Spleen (tissue), 11 donors: ENCODE measurements around the gene PIGO. TPM values are rescaled to one million over a fixed set of nuclear protein-coding genes. Genes with fewer than 3 reads are reported as not detected.

Experiments
- DNase-seq: peaks from one replicate; pipeline ENCODE4 v3.0.0-alpha.2; 2020
- H3K27ac ChIP-seq, 8 donors: fragments of 200-600 bp; sonication (generic) in 7 of 8; 1 replicate in 4 of 8; 2 replicates in 4 of 8; pipeline versions ENCODE4 v1.5.0 to v1.8.0; 2016 to 2021; ENCODE audit warnings: inconsistent platforms in 4 of 8, mild to moderate bottlenecking in 4 of 8, moderate library complexity in 1 of 8
- H3K27me3 ChIP-seq, 7 donors: fragments of 200-600 bp; sonication (generic) in 6 of 7; replicated peaks in 1 of 7; 1 replicate in 4 of 7; 2 replicates in 3 of 7; pipeline versions ENCODE4 v1.5.0 to v1.8.0; 2016 to 2021; ENCODE audit warnings: inconsistent platforms in 3 of 7, mild to moderate bottlenecking in 1 of 7
- H3K36me3 ChIP-seq, 6 donors: fragments of 200-600 bp; sonication (generic) in 5 of 6; 1 replicate in 4 of 6; 2 replicates in 2 of 6; pipeline versions ENCODE4 v1.5.0 to v1.8.0; 2016 to 2021; ENCODE audit warnings: inconsistent platforms in 2 of 6
- H3K4me1 ChIP-seq, 6 donors: fragments of 200-600 bp; sonication (generic) in 5 of 6; 1 replicate in 3 of 6; 2 replicates in 3 of 6; pipeline versions ENCODE4 v1.5.0 to v1.8.0; 2016 to 2021; ENCODE audit warnings: inconsistent platforms in 3 of 6
- H3K4me3 ChIP-seq, 8 donors: fragments of 200-600 bp; sonication (generic) in 7 of 8; 1 replicate in 4 of 8; 2 replicates in 4 of 8; pipeline versions ENCODE4 v1.5.0 to v1.8.0; 2016 to 2021; ENCODE audit warnings: inconsistent platforms in 4 of 8, mild to moderate bottlenecking in 4 of 8, moderate library complexity in 2 of 8
- H3K9me3 ChIP-seq, 8 donors: fragments of 200-600 bp; sonication (generic) in 7 of 8; 1 replicate in 4 of 8; 2 replicates in 4 of 8; pipeline versions ENCODE4 v1.5.0 to v1.8.0; 2016 to 2021; ENCODE audit warnings: inconsistent platforms in 4 of 8
- CTCF ChIP-seq, 11 experiments: fragments of 200-600 bp in 7 of 11; fragments of 450-650 bp in 4 of 11; sonication (generic) in 4 of 11; IDR thresholded peaks in 8 of 11; conservative IDR thresholded peaks in 3 of 11; 1 replicate in 7 of 11; 2 replicates in 4 of 11; pipeline versions ENCODE4 v1.4.0 to v1.8.0; 2016 to 2021; ENCODE audit warnings: antibody characterized with exemption in 11 of 11, inconsistent platforms in 4 of 11, mild to moderate bottlenecking in 1 of 11
- POLR2A ChIP-seq, 3 donors: fragments of 450-650 bp; IDR thresholded peaks; one replicate each; pipeline ENCODE4 v1.5.1; 2017; ENCODE audit warnings: antibody characterized with exemption in 3 of 3, mild to moderate bottlenecking in 1 of 3
- POLR2AphosphoS5 ChIP-seq, 3 donors: sonication (generic); formaldehyde crosslinking; IDR thresholded peaks; one replicate each; pipeline ENCODE4 v1.5.1; 2017; ENCODE audit warnings: antibody characterized with exemption in 3 of 3
- WGBS, 5 donors: extraction: QIAGEN DNeasy Blood & Tissue Kit in 3 of 5; methylation state at CpG; one replicate each; pipeline versions ENCODE4 v1.1.5 to v1.1.7; 2013 to 2018; 5-methylcytosine and 5-hydroxymethylcytosine counted together
- intact Hi-C: fragments of 100-400 bp; cut with DNase I; formaldehyde crosslinking; loops from one replicate; pipeline ENCODE4 v1.15.0; 2023; ENCODE audit warnings: low total_unique reads
- polyA plus RNA-seq, 3 donors: library from polyadenylated mRNA; stranded (reverse); fragments of 200-250 nt; gene quantifications; one replicate each; pipeline ENCODE4 v1.2.1, GENCODE V29; 2013
- total RNA-seq, 7 donors: library from RNA; depleted of rRNA in 3 of 7; stranded (reverse); fragments of >200 nt in 3 of 7; fragmentation: NEBNext Ultra II Directional in 4 of 7; extraction: Animal tissue kit (Norgen Biotek cat#: 25700) in 4 of 7; gene quantifications; one replicate each; pipeline versions ENCODE4 v1.1.0 to v1.2.1, GENCODE V29; 2016 to 2021
- donor health status: healthy with polysubstance abuse.
- donor health status: DM: no; HTN: no; CAD: no; lungs with moderate emphysema.
- donor health status: DM: no; HTN: no; CAD: no.
- donor health status: Bipolar disorder and iron deficiency.
- donor health status: healthy.
- donor health status: DM: no; HTN: no; CAD: no.
- donor health status: DM: yes; HTN: yes; CAD: no.

PIGO gene
- total and polyA plus RNA-seq, 10 donors, result 10.4 to 25.0 (median 19.8) TPM

- intact Hi-C loops, result no loop called here
- H3K27ac ChIP-seq, result no peak overlapping the region
- 79 to 92% (median 90%) methylated on average over 7 of the region's 7 CpGs for WGBS, 5 donors
Measured at GRCh38 chr9:35135988-35136387, 39.6 kb upstream of the PIGO start.

GRCh38 chr9:35134920-35135319, 38.5 kb upstream of the PIGO start:
- TF ChIP-seq CTCF (IDR thresholded peaks at IDR 0.05 in 8 of 11, conservative IDR thresholded peaks at IDR 0.05 in 3 of 11) (no peak), POLR2AphosphoS5 (IDR thresholded peaks at IDR 0.05) (no peak), POLR2A (IDR thresholded peaks at IDR 0.05) (no peak)

More at GRCh38 chr9:35135988-35136387, 39.6 kb upstream of the PIGO start:
- no peak for TF ChIP-seq CTCF (IDR thresholded peaks at IDR 0.05 in 8 of 11, conservative IDR thresholded peaks at IDR 0.05 in 3 of 11)
- TF ChIP-seq POLR2A (IDR thresholded peaks at IDR 0.05), result no peak
- TF ChIP-seq POLR2AphosphoS5 (IDR thresholded peaks at IDR 0.05), result no peak
- H3K36me3 ChIP-seq, result no peaks in the 10 kb centered on the region
- H3K4me1 ChIP-seq, result no peaks in the 10 kb centered on the region
- peaks cover 0 to 27% (median 18%) of the 10 kb centered on the region in 8 donors for H3K9me3 ChIP-seq
- DNase-seq, result no peak
- peaks cover 0 to 6% (median 0%) of the 10 kb centered on the region in 7 donors for H3K27me3 ChIP-seq
- no peak overlapping the region for H3K4me3 ChIP-seq

GRCh38 chr9:35116898-35117551, 20.6 kb upstream of the PIGO start:
- WGBS, 5 donors, result 21 to 34% (median 29%) methylated on average over 30 of the region's 30 CpGs
- H3K9me3 ChIP-seq, result no peaks in the 10 kb centered on the region
- H3K4me3 ChIP-seq, result peak overlapping the region; percentile 56 to 88 (median 65)
- peak overlapping the region; percentile 49 to 96 (median 88) for H3K27ac ChIP-seq
- no peak for TF ChIP-seq POLR2A (IDR thresholded peaks at IDR 0.05)
- peak; percentile 84 to 97 (median 93) for TF ChIP-seq CTCF (IDR thresholded peaks at IDR 0.05 in 8 of 11, conservative IDR thresholded peaks at IDR 0.05 in 3 of 11)
- TF ChIP-seq POLR2AphosphoS5 (IDR thresholded peaks at IDR 0.05), result peak in 2 of 3 donors; percentile 33 to 39
- peaks cover 28 to 53% (median 45%) of the 10 kb centered on the region in 6 donors for H3K4me1 ChIP-seq
- intact Hi-C loops, result loop anchor here (5.0 kb wide), 2 partner anchors 140 to 360 kb away; no protein-coding TSS in a partner anchor
- DNase-seq, result peak; percentile 96
- H3K27me3 ChIP-seq, result no peaks in the 10 kb centered on the region
- no peaks in the 10 kb centered on the region for H3K36me3 ChIP-seq

More at GRCh38 chr9:35134920-35135319, 38.5 kb upstream of the PIGO start:
- intact Hi-C loops, result no loop called here
- 79 to 92% (median 86%) methylated on average over 6 of the region's 6 CpGs for WGBS, 5 donors
- peaks cover 0 to 6% (median 0%) of the 10 kb centered on the region in 7 donors for H3K27me3 ChIP-seq
- H3K27ac ChIP-seq, result no peak overlapping the region
- H3K9me3 ChIP-seq, result peaks cover 0 to 19% (median 15%) of the 10 kb centered on the region in 8 donors
- no peaks in the 10 kb centered on the region for H3K36me3 ChIP-seq
- no peaks in the 10 kb centered on the region for H3K4me1 ChIP-seq
- DNase-seq, result no peak
- no peak overlapping the region for H3K4me3 ChIP-seq

DNA sequence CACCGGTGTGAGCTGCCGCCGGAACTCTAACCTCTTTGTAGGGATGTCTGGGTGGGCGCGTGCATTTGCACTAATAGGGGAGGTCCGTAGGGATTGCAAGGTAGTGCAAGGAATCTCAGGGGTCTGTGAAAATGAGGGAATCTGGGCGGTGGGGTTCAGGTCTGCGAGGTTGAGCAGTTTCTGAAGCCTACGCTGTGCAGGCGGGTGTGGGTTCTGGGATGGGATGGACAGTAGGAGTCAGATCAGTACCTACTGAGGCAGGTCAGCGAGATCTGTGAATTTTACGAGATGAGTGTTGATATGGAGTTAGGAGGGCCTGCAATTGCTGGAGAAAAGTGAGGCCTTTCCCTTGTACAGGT, 20.1 kb upstream of the PIGO start:
- Histone ChIP-seq H3K9me3 (no peaks in the 10 kb centered on the region), H3K27me3 (no peaks in the 10 kb centered on the region), H3K36me3 (no peaks in the 10 kb centered on the region), H3K4me3 (peak overlapping the region; percentile 56 to 88 (median 65)), H3K27ac (peak overlapping the region; percentile 49 to 96 (median 88)), H3K4me1 (peaks cover 32 to 58% (median 49%) of the 10 kb centered on the region in 6 donors)
- no peak for DNase-seq
- intact Hi-C loops, result loop anchor here (5.0 kb wide), 2 partner anchors 141 to 361 kb away; no protein-coding TSS in a partner anchor
- TF ChIP-seq CTCF (IDR thresholded peaks at IDR 0.05 in 8 of 11, conservative IDR thresholded peaks at IDR 0.05 in 3 of 11), result no peak
- no peak for TF ChIP-seq POLR2AphosphoS5 (IDR thresholded peaks at IDR 0.05)
- TF ChIP-seq POLR2A (IDR thresholded peaks at IDR 0.05), result no peak
- 0 to 1% (median 1%) methylated on average over 12 of the region's 12 CpGs for WGBS, 5 donors
